Measurements from ENCODE around the gene MYO16. TPM values are rescaled to one million over a fixed set of nuclear protein-coding genes. Genes with fewer than 3 reads are reported as not detected.
A peak's percentile ranks its signal among the peaks of the same experiment; 100 is the strongest.

Gene MYO16
- total RNA-seq, 1 experiment from 2014 or later = 0.19 TPM

- H3K27me3 Mint-ChIP-seq (ENCODE audit: unreplicated experiment) = no peaks in the 10 kb centered on the region
- H3K27ac Mint-ChIP-seq (ENCODE audit: unreplicated experiment) = no peak overlapping the region
- H3K4me1 Mint-ChIP-seq (ENCODE audit: low read depth, unreplicated experiment) = peaks cover 8% of the 10 kb centered on the region
- peak; percentile 12 for DNase-seq
- intact Hi-C loops (cut with micrococcal nuclease; ENCODE audit: unreplicated experiment) = loop anchor here (5.0 to 10.0 kb wide), 4 partner anchors 80 to 670 kb away; no protein-coding TSS in a partner anchor
- no peaks in the 10 kb centered on the region for H3K9me3 Mint-ChIP-seq (ENCODE audit: low read depth, unreplicated experiment)
- no TSS peak for BruUV-seq (replicated peaks)
- H3K4me3 Mint-ChIP-seq (ENCODE audit: low read depth, unreplicated experiment) = no peak overlapping the region
- no peaks in the 10 kb centered on the region for H3K36me3 Mint-ChIP-seq (ENCODE audit: insufficient read depth, unreplicated experiment)
- TF ChIP-seq CTCF (IDR thresholded peaks at IDR 0.05; ENCODE audit: unreplicated experiment) = no peak
- CTCF ChIA-PET = interaction anchor here (0.9 to 1.8 kb wide), 4 partner anchors 283 to 741 kb away, joined by 3 to 13 read pairs (median 4); no protein-coding TSS in a partner anchor
Observed at GRCh38 chr13:108895220-108895704, 265.9 kb downstream of the MYO16 start.

GRCh38 chr13:108897955-108898354 lies 268.5 kb downstream of the MYO16 start:
- DNase-seq = no peak
- Mint-ChIP-seq H3K36me3 (ENCODE audit: insufficient read depth, unreplicated experiment) (no peaks in the 10 kb centered on the region), H3K4me3 (ENCODE audit: low read depth, unreplicated experiment) (no peak overlapping the region), H3K27ac (ENCODE audit: unreplicated experiment) (no peak overlapping the region), H3K9me3 (ENCODE audit: low read depth, unreplicated experiment) (no peaks in the 10 kb centered on the region), H3K4me1 (ENCODE audit: low read depth, unreplicated experiment) (peaks cover 15% of the 10 kb centered on the region), H3K27me3 (ENCODE audit: unreplicated experiment) (no peaks in the 10 kb centered on the region)
- no TSS peak for BruUV-seq (replicated peaks)
- CTCF ChIA-PET = interaction anchor here (0.7 kb wide), 1 partner anchor 59 kb away, joined by 3 read pairs; no protein-coding TSS in a partner anchor
- intact Hi-C loops (cut with micrococcal nuclease; ENCODE audit: unreplicated experiment) = loop anchor here (5.0 to 10.0 kb wide), 4 partner anchors 83 to 673 kb away; no protein-coding TSS in a partner anchor
- no peak for TF ChIP-seq CTCF (IDR thresholded peaks at IDR 0.05; ENCODE audit: unreplicated experiment)

- peak; percentile 1 for DNase-seq
- H3K36me3 Mint-ChIP-seq (ENCODE audit: insufficient read depth, unreplicated experiment) = no peaks in the 10 kb centered on the region
- CTCF ChIA-PET = no interaction called here
- intact Hi-C loops (cut with micrococcal nuclease; ENCODE audit: unreplicated experiment) = no loop called here
- no peak overlapping the region for H3K27ac Mint-ChIP-seq (ENCODE audit: unreplicated experiment)
- peaks cover 7% of the 10 kb centered on the region for H3K4me1 Mint-ChIP-seq (ENCODE audit: low read depth, unreplicated experiment)
- TF ChIP-seq CTCF (IDR thresholded peaks at IDR 0.05; ENCODE audit: unreplicated experiment) = no peak
- no peaks in the 10 kb centered on the region for H3K27me3 Mint-ChIP-seq (ENCODE audit: unreplicated experiment)
- no peaks in the 10 kb centered on the region for H3K9me3 Mint-ChIP-seq (ENCODE audit: low read depth, unreplicated experiment)
- no TSS peak for BruUV-seq (replicated peaks)
- H3K4me3 Mint-ChIP-seq (ENCODE audit: low read depth, unreplicated experiment) = no peak overlapping the region
Observed at GRCh38 chr13:108902405-108903155, 273.2 kb downstream of the MYO16 start.

DNA sequence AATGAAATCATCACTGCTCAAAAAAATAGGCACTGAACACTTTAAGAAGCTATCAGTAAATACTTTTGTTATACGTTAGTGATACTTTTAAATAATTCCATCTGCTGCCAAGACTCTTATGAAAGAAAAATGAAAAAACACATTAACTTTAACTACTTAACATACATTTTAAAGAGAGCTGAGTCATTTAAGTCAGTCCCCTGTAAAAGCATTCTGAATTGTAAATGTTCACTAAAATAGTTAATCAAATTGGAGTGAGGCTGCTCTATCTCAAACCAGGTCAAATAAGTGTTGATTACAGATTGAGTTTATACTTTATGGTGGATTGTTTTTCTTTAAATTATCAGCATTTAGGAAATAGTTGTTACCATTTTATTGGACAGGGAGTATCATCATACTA lies 274.2 kb downstream of the MYO16 start:
- intact Hi-C loops (cut with micrococcal nuclease; ENCODE audit: unreplicated experiment) = no loop called here
- no peak overlapping the region for H3K4me3 Mint-ChIP-seq (ENCODE audit: low read depth, unreplicated experiment)
- H3K27me3 Mint-ChIP-seq (ENCODE audit: unreplicated experiment) = no peaks in the 10 kb centered on the region
- peaks cover 7% of the 10 kb centered on the region for H3K4me1 Mint-ChIP-seq (ENCODE audit: low read depth, unreplicated experiment)
- H3K36me3 Mint-ChIP-seq (ENCODE audit: insufficient read depth, unreplicated experiment) = no peaks in the 10 kb centered on the region
- no peak overlapping the region for H3K27ac Mint-ChIP-seq (ENCODE audit: unreplicated experiment)
- CTCF ChIA-PET = no interaction called here
- DNase-seq = no peak
- no TSS peak for BruUV-seq (replicated peaks)
- TF ChIP-seq CTCF (IDR thresholded peaks at IDR 0.05; ENCODE audit: unreplicated experiment) = no peak
- H3K9me3 Mint-ChIP-seq (ENCODE audit: low read depth, unreplicated experiment) = no peaks in the 10 kb centered on the region
